Fibroblast of lung (primary cell): ENCODE data around the gene ITIH6. TPM values are rescaled to one million over a fixed set of nuclear protein-coding genes. Genes with fewer than 3 reads are reported as not detected.
"Not testable (repeated sequence)": the region's sequence is repeated elsewhere in the genome, so short reads cannot be mapped to it uniquely, and the experiment has no call there.

ENCODE experiments used
- DNase-seq, 2 donors: peaks; one replicate each; pipeline versions ENCODE4 v3.0.0 to v3.0.0-alpha.2; 2010; ENCODE audit warnings: low read depth in 2 of 2
- H2AFZ ChIP-seq: 2 replicates; pipeline ENCODE4 v1.5.1; 2012; ENCODE audit warnings: low read length, control low read depth, inconsistent platforms
- H3K27ac ChIP-seq: 2 replicates; pipeline ENCODE4 v1.5.1; 2011; ENCODE audit warnings: low read length, control low read depth; ENCODE audit not compliant: insufficient read depth
- H3K27me3 ChIP-seq: 2 replicates; pipeline ENCODE4 v1.5.1; 2011; ENCODE audit warnings: mild to moderate bottlenecking, low read length; ENCODE audit not compliant: control insufficient read depth, insufficient read depth
- H3K36me3 ChIP-seq: 2 replicates; pipeline ENCODE4 v1.5.1; 2011; ENCODE audit warnings: low read length; ENCODE audit not compliant: control insufficient read depth, insufficient read depth
- H3K4me1 ChIP-seq: 2 replicates; pipeline ENCODE4 v1.5.1; 2011; ENCODE audit warnings: low read length; ENCODE audit not compliant: control insufficient read depth, insufficient read depth; ENCODE audit errors: extremely low read depth
- H3K4me2 ChIP-seq: 2 replicates; pipeline ENCODE4 v1.5.1; 2011; ENCODE audit warnings: low read length, control low read depth; ENCODE audit not compliant: insufficient read depth; ENCODE audit errors: extremely low read depth
- H3K4me3 ChIP-seq, 4 experiments: fragments of 200-600 bp in 1 of 4; sonication (generic) in 1 of 4; replicated peaks in 1 of 4; 2 replicates each; pipeline ENCODE4 v1.5.1; 2011 to 2016; ENCODE audit warnings: low read length in 4 of 4, low read depth in 3 of 4, mild to moderate bottlenecking in 3 of 4, control low read depth in 2 of 4, inconsistent platforms in 1 of 4, mixed read lengths in 1 of 4; ENCODE audit not compliant: insufficient read depth in 1 of 4; ENCODE audit errors: control extremely low read depth in 1 of 4
- H3K79me2 ChIP-seq: 2 replicates; pipeline ENCODE4 v1.5.1; 2012; ENCODE audit warnings: mild to moderate bottlenecking, low read length, inconsistent platforms; ENCODE audit not compliant: control insufficient read depth, insufficient read depth
- H3K9ac ChIP-seq: 2 replicates; pipeline ENCODE4 v1.5.1; 2011; ENCODE audit warnings: mild to moderate bottlenecking, low read length, control low read depth; ENCODE audit not compliant: insufficient read depth
- H3K9me3 ChIP-seq: 2 replicates; pipeline ENCODE4 v1.5.1; 2012; ENCODE audit warnings: low read depth, low read length; ENCODE audit not compliant: control insufficient read depth, insufficient read depth
- H4K20me1 ChIP-seq: 2 replicates; pipeline ENCODE4 v1.5.1; 2011; ENCODE audit warnings: low read length; ENCODE audit not compliant: control insufficient read depth, insufficient read depth; ENCODE audit errors: extremely low read depth
- CTCF ChIP-seq, 2 donors: IDR thresholded peaks in 1 of 2; conservative IDR thresholded peaks in 1 of 2; 1 replicate in 1 of 2; 2 replicates in 1 of 2; pipeline ENCODE4 v1.5.1; 2011 to 2012; ENCODE audit warnings: low read length in 2 of 2, control low read depth in 1 of 2, inconsistent platforms in 1 of 2, low read depth in 1 of 2, mild to moderate bottlenecking in 1 of 2
- EZH2 ChIP-seq: IDR thresholded peaks from 2 replicates; pipeline ENCODE4 v1.5.1; 2012; ENCODE audit warnings: low read length, control low read depth, mild to moderate bottlenecking; ENCODE audit errors: missing control alignments
- polyA minus RNA-seq: library from RNA; depleted of rRNA, polyadenylated mRNA; stranded (reverse); fragments of >200 nt; gene quantifications from 2 replicates; pipeline ENCODE4 v1.2.3, GENCODE V29; 2011; ENCODE audit warnings: low replicate concordance
- polyA plus RNA-seq, 2 donors: library from polyadenylated mRNA; depleted of rRNA in 1 of 2; stranded (reverse) in 1 of 2; unstranded in 1 of 2; fragments of >200 nt; gene quantifications; 2 replicates each; pipeline ENCODE4 v1.2.1, GENCODE V29; 2011 to 2012; ENCODE audit warnings: missing spikeins in 1 of 2
- total RNA-seq: library from RNA; depleted of rRNA; stranded (reverse); fragments of >200 nt; gene quantifications from 2 replicates; pipeline ENCODE4 v1.2.1, GENCODE V29; 2014

ITIH6 gene
- not detected in 2 replicates for total RNA-seq
- not detected in 2 replicates for polyA plus RNA-seq
- polyA plus RNA-seq (2012): not detected in 2 replicates
- polyA minus RNA-seq: not detected in 2 replicates

GRCh38 chrX:54798137-54798536 lies at the start of gene ITIH6:
Gene ITIH6, minus strand, starts transcription at chrX:54798255. Its CDS starts 45 bp downstream, at chrX:54798210.
- no peak for TF ChIP-seq CTCF (conservative IDR thresholded peaks at IDR 0.05 in 1 of 2, IDR thresholded peaks at IDR 0.05 in 1 of 2; ENCODE audit: low read depth in 1 of 2, low read length in 2 of 2)
- no peak for TF ChIP-seq EZH2
- Histone ChIP-seq H3K9ac (no peak within 1 kb of the TSS), H3K4me3 (no peak within 1 kb of the TSS), H3K27ac (no peak within 1 kb of the TSS), H3K4me1 (no peaks in the 10 kb centered on the region), H4K20me1 (no peaks in the 10 kb centered on the region), H3K36me3 (no peaks in the 10 kb centered on the region), H3K4me2 (no peak within 1 kb of the TSS), H3K27me3 (no peaks in the 10 kb centered on the region), H3K79me2 (no peaks in the 10 kb centered on the region), H3K9me3 (no peaks in the 10 kb centered on the region), H2AFZ (no peak within 1 kb of the TSS)
- no peak for DNase-seq

GRCh38 chrX:54847700-54848099 lies 49.6 kb upstream of the ITIH6 start:
- not testable (repeated sequence) for H4K20me1 ChIP-seq, H3K4me2 ChIP-seq, H3K27ac ChIP-seq, H3K9ac ChIP-seq, H3K4me3 ChIP-seq, H3K36me3 ChIP-seq, H3K4me1 ChIP-seq, H3K9me3 ChIP-seq, H2AFZ ChIP-seq, H3K79me2 ChIP-seq, H3K27me3 ChIP-seq, DNase-seq

- Histone ChIP-seq H3K27ac (no peak overlapping the region), H3K4me3 (no peak overlapping the region), H3K9ac (no peak overlapping the region), H4K20me1 (no peaks in the 10 kb centered on the region), H3K9me3 (no peaks in the 10 kb centered on the region), H3K36me3 (no peaks in the 10 kb centered on the region), H3K79me2 (no peaks in the 10 kb centered on the region), H3K4me2 (no peak overlapping the region), H3K27me3 (no peaks in the 10 kb centered on the region), H3K4me1 (no peaks in the 10 kb centered on the region), H2AFZ (no peak overlapping the region)
- DNase-seq: no peak
- no peak for TF ChIP-seq CTCF (conservative IDR thresholded peaks at IDR 0.05 in 1 of 2, IDR thresholded peaks at IDR 0.05 in 1 of 2; ENCODE audit: low read depth in 1 of 2, low read length in 2 of 2)
These were observed 45.0 kb upstream of the ITIH6 start for GRCh38 chrX:54843050-54843449.
